H1 (cell line): ENCODE results near the gene AP1M2. TPM values are rescaled to one million over a fixed set of nuclear protein-coding genes. Genes with fewer than 3 reads are reported as not detected.

Experiments
- CTCF ChIA-PET: fragments of 300-600 bp; sonication (Branson Sonifier 250); formaldehyde crosslinking; loops from one replicate; lab custom pipeline; 2021; ENCODE audit not compliant: partially characterized antibody; lab: Charles Lee
- POLR2A ChIA-PET: fragments of 300-600 bp; sonication (Branson Sonifier 250); formaldehyde crosslinking; loops from one replicate; lab custom pipeline; 2021; ENCODE audit warnings: inconsistent platforms; ENCODE audit not compliant: partially characterized antibody; lab: Charles Lee
- DNase-seq, 2 experiments: peaks; one replicate each; pipeline versions ENCODE4 v3.0.0 to v3.0.0-alpha.2; 2010 to 2022; ENCODE audit warnings: low spot score in 2 of 2, low read depth in 1 of 2, mixed read lengths in 1 of 2
- FAIRE-seq: peaks from 2 replicates; lab custom pipeline; 2011; peaks lifted over from hg19 to GRCh38; lab: Jason Lieb, UNC
- H2AFZ ChIP-seq: 2 replicates; pipeline ENCODE4 v1.8.1; 2012; ENCODE audit warnings: low read length, inconsistent platforms
- H2AK5ac ChIP-seq: 2 replicates; pipeline ENCODE4 v1.6.1; 2013; ENCODE audit warnings: low read depth, low read length
- H2BK120ac ChIP-seq: replicated peaks from 2 replicates; pipeline ENCODE3; 2013; ENCODE audit warnings: low read depth, low read length, inconsistent platforms
- H2BK12ac ChIP-seq: 2 replicates; pipeline ENCODE4 v1.6.1; 2013; ENCODE audit warnings: low read depth, low read length
- H2BK15ac ChIP-seq: 2 replicates; pipeline ENCODE4 v1.6.1; 2013; ENCODE audit warnings: low read length
- H2BK20ac ChIP-seq: 2 replicates; pipeline ENCODE4 v1.6.1; 2013; ENCODE audit warnings: low read length
- H2BK5ac ChIP-seq: 2 replicates; pipeline ENCODE4 v1.6.1; 2013; ENCODE audit warnings: low read depth, low read length
- H3K14ac ChIP-seq: 2 replicates; pipeline ENCODE4 v1.6.1; 2013; ENCODE audit warnings: inconsistent platforms; ENCODE audit not compliant: insufficient read length
- H3K18ac ChIP-seq: 2 replicates; pipeline ENCODE4 v1.6.1; 2013; ENCODE audit warnings: low read length; ENCODE audit errors: extremely low read depth
- H3K23ac ChIP-seq: 2 replicates; pipeline ENCODE4 v1.6.1; 2013; ENCODE audit warnings: inconsistent platforms; ENCODE audit not compliant: insufficient read length
- H3K23me2 ChIP-seq: 2 replicates; pipeline ENCODE4 v1.6.1; 2013; ENCODE audit warnings: low read depth, low read length
- H3K27ac ChIP-seq: 2 replicates; pipeline ENCODE4 v1.6.1; 2011; ENCODE audit warnings: low read depth, low read length, inconsistent platforms
- H3K27me3 ChIP-seq, 4 experiments: replicated peaks in 1 of 4; 1 replicate in 1 of 4; 2 replicates in 3 of 4; pipeline versions ENCODE4 v1.6.1 to v1.8.1; 2011 to 2013; ENCODE audit warnings: low read length in 3 of 4, mild to moderate bottlenecking in 3 of 4, inconsistent platforms in 2 of 4, mixed read lengths in 2 of 4, moderate library complexity in 1 of 4; ENCODE audit not compliant: control insufficient read depth in 3 of 4, insufficient read depth in 3 of 4; ENCODE audit errors: extremely low read depth in 1 of 4
- H3K36me3 ChIP-seq, 4 experiments: 2 replicates each; pipeline versions ENCODE4 v1.6.1 to v1.8.1; 2011 to 2013; ENCODE audit warnings: mild to moderate bottlenecking in 4 of 4, low read length in 3 of 4, moderate library complexity in 2 of 4, control low read depth in 1 of 4, inconsistent platforms in 1 of 4; ENCODE audit not compliant: insufficient read depth in 4 of 4, control insufficient read depth in 2 of 4
- H3K4ac ChIP-seq: replicated peaks from 2 replicates; pipeline ENCODE3; 2013; ENCODE audit warnings: low read length, low read depth, mixed read lengths, inconsistent platforms; ENCODE audit not compliant: insufficient read length
- H3K4me1 ChIP-seq, 4 experiments: replicated peaks in 1 of 4; 1 replicate in 1 of 4; 2 replicates in 3 of 4; pipeline versions ENCODE4 v1.6.1 to v1.8.1; 2011 to 2013; ENCODE audit warnings: low read length in 3 of 4, inconsistent platforms in 2 of 4, mixed read lengths in 1 of 4; ENCODE audit not compliant: insufficient read depth in 4 of 4, control insufficient read depth in 3 of 4
- H3K4me2 ChIP-seq, 2 experiments: 2 replicates each; pipeline versions ENCODE4 v1.6.1 to v1.8.1; 2011 to 2013; ENCODE audit warnings: low read depth in 2 of 2, low read length in 2 of 2, control low read depth in 1 of 2, inconsistent platforms in 1 of 2, mild to moderate bottlenecking in 1 of 2; ENCODE audit not compliant: insufficient read depth in 1 of 2
- H3K4me3 ChIP-seq, 4 experiments: fragments of 200-600, 300-600 bp in 1 of 4; sonication (generic), shearing (Covaris generic), sonication (Bioruptor Twin) in 1 of 4; 2 replicates each; pipeline versions ENCODE4 v1.5.1 to v1.8.1; 2011 to 2016; ENCODE audit warnings: low read length in 4 of 4, low read depth in 3 of 4, control low read depth in 2 of 4, inconsistent platforms in 2 of 4, mild to moderate bottlenecking in 2 of 4, mixed read lengths in 1 of 4, moderate library complexity in 1 of 4; ENCODE audit not compliant: insufficient read depth in 2 of 4; ENCODE audit errors: extremely low read depth in 1 of 4
- H3K56ac ChIP-seq: replicated peaks from 2 replicates; pipeline ENCODE3; 2013; ENCODE audit warnings: low read depth, mild to moderate bottlenecking, mixed read lengths, low read length, inconsistent platforms; ENCODE audit not compliant: insufficient read length
- H3K79me1 ChIP-seq: 2 replicates; pipeline ENCODE4 v1.6.1; 2013; ENCODE audit warnings: low read depth, low read length, control low read depth
- H3K79me2 ChIP-seq, 2 experiments: 2 replicates each; pipeline versions ENCODE4 v1.6.1 to v1.8.1; 2012 to 2013; ENCODE audit warnings: low read length in 2 of 2, mild to moderate bottlenecking in 2 of 2, inconsistent platforms in 1 of 2; ENCODE audit not compliant: insufficient read depth in 2 of 2, control insufficient read depth in 1 of 2
- H3K9ac ChIP-seq, 4 experiments: replicated peaks in 1 of 4; 1 replicate in 1 of 4; 2 replicates in 3 of 4; pipeline versions ENCODE4 v1.6.1 to v1.8.1; 2011 to 2013; ENCODE audit warnings: low read depth in 3 of 4, low read length in 3 of 4, control low read depth in 2 of 4, mild to moderate bottlenecking in 2 of 4, moderate library complexity in 2 of 4, inconsistent platforms in 1 of 4; ENCODE audit errors: extremely low read depth in 1 of 4
- H3K9me3 ChIP-seq, 2 experiments: 2 replicates each; pipeline versions ENCODE4 v1.6.1 to v1.8.1; 2012 to 2013; ENCODE audit warnings: mild to moderate bottlenecking in 2 of 2, moderate library complexity in 2 of 2, control low read depth in 1 of 2, inconsistent platforms in 1 of 2, low read depth in 1 of 2, low read length in 1 of 2, mixed read lengths in 1 of 2; ENCODE audit not compliant: insufficient read depth in 2 of 2
- H4K20me1 ChIP-seq, 2 experiments: replicated peaks in 1 of 2; 2 replicates each; pipeline versions ENCODE3 to v1.8.1; 2011 to 2013; ENCODE audit warnings: inconsistent platforms in 2 of 2, low read length in 2 of 2, mild to moderate bottlenecking in 1 of 2; ENCODE audit not compliant: insufficient read depth in 2 of 2, control insufficient read depth in 1 of 2
- H4K5ac ChIP-seq: 2 replicates; pipeline ENCODE4 v1.6.1; 2013; ENCODE audit warnings: low read length, low read depth, mixed read lengths, inconsistent platforms; ENCODE audit not compliant: insufficient read length
- H4K8ac ChIP-seq: 2 replicates; pipeline ENCODE4 v1.8.0; 2013; ENCODE audit warnings: mild to moderate bottlenecking, moderate library complexity, low read length, inconsistent platforms; ENCODE audit not compliant: insufficient read depth; ENCODE audit errors: extremely low read depth
- H4K91ac ChIP-seq: replicated peaks from 2 replicates; pipeline ENCODE3; 2013; ENCODE audit warnings: low read length, mixed read lengths, inconsistent platforms; ENCODE audit not compliant: insufficient read length
- CBX8 ChIP-seq: fragments of 300-800, 300-1000 bp; sonication (generic); IDR thresholded peaks from 2 replicates; pipeline ENCODE4 v1.7.1; 2016; ENCODE audit warnings: low read depth, low read length, borderline replicate concordance
- EGR1 ChIP-seq: IDR thresholded peaks from 2 replicates; pipeline ENCODE4 v1.6.1; 2011; ENCODE audit warnings: low read depth, low read length, borderline replicate concordance
- HDAC2 ChIP-seq, 2 experiments: fragments of 300-600 bp in 1 of 2; sonication (generic) in 1 of 2; IDR thresholded peaks; 2 replicates each; pipeline ENCODE4 v1.6.1; 2011 to 2012; ENCODE audit warnings: low read depth in 2 of 2, low read length in 2 of 2, mild to moderate bottlenecking in 2 of 2, moderate library complexity in 2 of 2, borderline replicate concordance in 1 of 2, inconsistent platforms in 1 of 2
- KDM1A ChIP-seq: fragments of 200-600, 300-600 bp; sonication (generic); IDR thresholded peaks from 2 replicates; pipeline ENCODE4 v1.7.1; 2016; ENCODE audit warnings: mild to moderate bottlenecking, low read length, borderline replicate concordance
- NRF1 ChIP-seq: IDR thresholded peaks from 2 replicates; pipeline ENCODE4 v1.6.1; 2011; ENCODE audit warnings: mild to moderate bottlenecking, low read depth, low read length, improper control_type of control experiment
- SAP30 ChIP-seq: fragments of 300-600 bp; sonication (generic); IDR thresholded peaks from 2 replicates; pipeline ENCODE4 v1.7.1; 2012; ENCODE audit warnings: low read length, moderate library complexity, mild to moderate bottlenecking, inconsistent platforms; ENCODE audit not compliant: insufficient read depth, insufficient replicate concordance
- SP4 ChIP-seq: IDR thresholded peaks from 2 replicates; pipeline ENCODE4 v1.6.1; 2012; ENCODE audit warnings: low read length, inconsistent platforms
- TAF7 ChIP-seq: optimal IDR thresholded peaks from 2 replicates; pipeline ENCODE3; 2011; ENCODE audit warnings: low read depth, mild to moderate bottlenecking, inconsistent platforms, low read length, moderate library complexity, borderline replicate concordance
- TCF12 ChIP-seq: IDR thresholded peaks from 2 replicates; pipeline ENCODE4 v1.6.1; 2011; ENCODE audit warnings: low read depth, mild to moderate bottlenecking, low read length
- WGBS, 2 experiments: shearing (Covaris generic) in 1 of 2; methylation state at CpG; one replicate each; pipeline versions ENCODE4 v1.1.6 to v1.1.7; 2013 to 2015; ENCODE audit warnings: low lambda C conversion rate in 2 of 2, mixed read lengths in 2 of 2, inconsistent platforms in 1 of 2, low coverage in 1 of 2, missing lambda C conversion rate in 1 of 2; ENCODE audit not compliant: insufficient replicate concordance in 2 of 2, insufficient coverage in 1 of 2, insufficient read length in 1 of 2; ENCODE audit errors: extremely low coverage in 1 of 2, missing lambda C conversion rate in 1 of 2; 5-methylcytosine and 5-hydroxymethylcytosine counted together
- polyA plus RNA-seq, 7 experiments: library from polyadenylated mRNA; depleted of rRNA in 3 of 7; stranded (reverse) in 5 of 7; unstranded in 2 of 7; fragments of >200 nt in 5 of 7; fragments of 200-250 nt in 2 of 7; gene quantifications; 1 replicate in 5 of 7; 2 replicates in 1 of 7; 4 replicates in 1 of 7; pipeline versions ENCODE4 v1.2.1 to v1.2.3, GENCODE V29; 2011 to 2013; ENCODE audit warnings: missing spikeins in 2 of 7, mixed read lengths in 2 of 7
- total RNA-seq: library from RNA; stranded (reverse); fragmentation: NEBNext Ultra II Directional; extraction: Animal tissue kit (Norgen Biotek cat#: 25700); gene quantifications from 2 replicates; pipeline ENCODE4 v1.2.1, GENCODE V29; 2021
- TF ChIP-seq, protein P1 (sequence below): IDR thresholded peaks from 2 replicates; pipeline ENCODE4 v1.6.1; 2012; ENCODE audit warnings: low read length, inconsistent platforms

AP1M2 gene
- total and polyA plus RNA-seq, 2 of the 8 experiments (the other 6 are each of a cell fraction or from before 2014, with no cell fraction given): 140 to 161 TPM

DNA sequence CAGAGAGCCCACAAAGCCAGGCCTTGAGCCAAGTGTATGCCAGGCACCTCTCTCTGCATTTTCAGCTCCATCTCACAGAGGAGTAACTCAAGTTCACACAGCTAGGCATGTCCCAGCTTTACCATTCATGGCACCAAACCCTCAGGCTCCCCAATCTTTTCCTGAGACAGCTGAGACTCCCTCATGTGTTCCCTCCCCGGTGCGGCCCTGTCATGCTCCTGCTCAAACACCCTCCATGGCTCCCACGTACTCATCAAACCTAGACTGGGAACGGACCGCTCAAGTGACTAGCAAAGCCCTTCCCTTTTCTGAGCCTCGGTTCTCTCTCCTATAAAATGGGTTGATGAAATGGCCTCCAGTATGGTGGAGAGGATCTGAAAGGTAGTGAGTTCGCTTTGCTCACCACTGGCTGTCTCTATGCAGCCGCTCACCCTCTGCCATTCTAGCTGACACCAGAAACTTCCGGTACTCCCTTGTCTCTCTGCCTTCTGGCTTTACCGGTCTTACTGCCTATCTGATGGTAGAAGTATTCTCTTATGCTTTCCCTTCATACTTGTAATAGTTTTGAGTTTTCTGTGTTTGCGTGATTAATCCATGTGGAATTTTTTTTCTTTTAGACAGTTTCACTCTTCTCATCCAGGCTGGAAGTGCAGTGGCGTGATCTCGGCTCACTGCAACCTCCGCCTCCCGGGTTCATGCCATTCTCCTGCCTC is 30.5 kb upstream of the AP1M2 start:
- no peaks in the 10 kb centered on the region for H3K9me3 ChIP-seq
- H3K79me1 ChIP-seq: peaks cover 10% of the 10 kb centered on the region
- H3K27me3 ChIP-seq: no peaks in the 10 kb centered on the region
- H3K18ac ChIP-seq: no peak overlapping the region
- H4K20me1 ChIP-seq: peaks cover 0 to 2% of the 10 kb centered on the region in 2 experiments
- H3K14ac ChIP-seq: no peak overlapping the region
- no peak overlapping the region for H3K4ac ChIP-seq
- no peak overlapping the region for H4K5ac ChIP-seq
- H3K4me3 ChIP-seq: no peak overlapping the region
- H3K23me2 ChIP-seq: no peaks in the 10 kb centered on the region
- ChIA-PET CTCF (interaction anchor here (0.9 to 6.1 kb wide), 4 partner anchors 12 to 37 kb away, joined by 3 to 46 read pairs (median 8); no protein-coding TSS in a partner anchor), POLR2A (interaction anchor here (1.2 to 2.1 kb wide), 6 partner anchors 8 to 70 kb away, joined by 3 to 9 read pairs (median 4); partner anchors contain the start of gene SLC44A2)
- DNase-seq: no peak
- no peak for FAIRE-seq
- no peak overlapping the region for H2AFZ ChIP-seq
- no peaks in the 10 kb centered on the region for H3K36me3 ChIP-seq
- no peak overlapping the region for H3K4me2 ChIP-seq
- no peak overlapping the region for H2BK12ac ChIP-seq
- no peak overlapping the region for H3K56ac ChIP-seq
- H3K4me1 ChIP-seq: no peaks in the 10 kb centered on the region
- no peak overlapping the region for H3K9ac ChIP-seq
- H4K91ac ChIP-seq: no peak overlapping the region
- H2AK5ac ChIP-seq: no peak overlapping the region
- H2BK120ac ChIP-seq: no peak overlapping the region
- H3K79me2 ChIP-seq: no peaks in the 10 kb centered on the region
- no peak overlapping the region for H2BK20ac ChIP-seq
- WGBS, 2 experiments: 95% methylated on average over 15 of the region's 15 CpGs; no CpG with 5 or more reads in 1 of the 2 experiments
- no peak overlapping the region for H2BK5ac ChIP-seq
- H4K8ac ChIP-seq: no peak overlapping the region
- no peak overlapping the region for H3K23ac ChIP-seq
- H2BK15ac ChIP-seq: no peak overlapping the region
- no peak overlapping the region for H3K27ac ChIP-seq
- TF ChIP-seq SP4: no peak
- TF ChIP-seq TCF12: no peak
- no peak for TF ChIP-seq CBX8
- no peak for TF ChIP-seq NRF1
- no peak for TF ChIP-seq TAF7
- TF ChIP-seq, protein P1, sequence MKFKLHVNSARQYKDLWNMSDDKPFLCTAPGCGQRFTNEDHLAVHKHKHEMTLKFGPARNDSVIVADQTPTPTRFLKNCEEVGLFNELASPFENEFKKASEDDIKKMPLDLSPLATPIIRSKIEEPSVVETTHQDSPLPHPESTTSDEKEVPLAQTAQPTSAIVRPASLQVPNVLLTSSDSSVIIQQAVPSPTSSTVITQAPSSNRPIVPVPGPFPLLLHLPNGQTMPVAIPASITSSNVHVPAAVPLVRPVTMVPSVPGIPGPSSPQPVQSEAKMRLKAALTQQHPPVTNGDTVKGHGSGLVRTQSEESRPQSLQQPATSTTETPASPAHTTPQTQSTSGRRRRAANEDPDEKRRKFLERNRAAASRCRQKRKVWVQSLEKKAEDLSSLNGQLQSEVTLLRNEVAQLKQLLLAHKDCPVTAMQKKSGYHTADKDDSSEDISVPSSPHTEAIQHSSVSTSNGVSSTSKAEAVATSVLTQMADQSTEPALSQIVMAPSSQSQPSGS: no peak
- no peak for TF ChIP-seq SAP30
- TF ChIP-seq KDM1A: peak; percentile 91
- peak in 1 of 2 experiments; percentile 55; a peak in 1 of 4 replicates for TF ChIP-seq HDAC2 (IDR thresholded peaks at IDR 0.05; ENCODE audit: borderline replicate concordance in 1 of 2, low read depth in 2 of 2, low read length in 2 of 2)
- no peak for TF ChIP-seq EGR1
